HUES6 (cell line): ENCODE data around the gene CNTNAP5.

Experiments used
- H3K27ac ChIP-seq: 2 replicates; pipeline ENCODE4 v1.7.0; 2013; ENCODE audit warnings: low read depth, mild to moderate bottlenecking, low read length, inconsistent platforms
- H3K27me3 ChIP-seq: 2 replicates; pipeline ENCODE4 v1.6.1; 2013; ENCODE audit warnings: low read length; ENCODE audit not compliant: control insufficient read depth, insufficient read depth
- H3K36me3 ChIP-seq: 2 replicates; pipeline ENCODE4 v1.6.1; 2013; ENCODE audit warnings: low read length; ENCODE audit not compliant: control insufficient read depth, insufficient read depth
- H3K4me1 ChIP-seq: 2 replicates; pipeline ENCODE4 v1.6.1; 2013; ENCODE audit warnings: low read length; ENCODE audit not compliant: control insufficient read depth, insufficient read depth
- H3K4me3 ChIP-seq: 2 replicates; pipeline ENCODE4 v1.5.1; 2013; ENCODE audit warnings: low read depth, low read length
- H3K9ac ChIP-seq: one replicate; pipeline ENCODE4 v1.6.1; 2013; ENCODE audit warnings: mild to moderate bottlenecking, low read length
- H3K9me3 ChIP-seq: 2 replicates; pipeline ENCODE4 v1.6.1; 2013; ENCODE audit warnings: low read depth, low read length; ENCODE audit not compliant: control insufficient read depth, insufficient read depth

The CNTNAP5 gene

DNA sequence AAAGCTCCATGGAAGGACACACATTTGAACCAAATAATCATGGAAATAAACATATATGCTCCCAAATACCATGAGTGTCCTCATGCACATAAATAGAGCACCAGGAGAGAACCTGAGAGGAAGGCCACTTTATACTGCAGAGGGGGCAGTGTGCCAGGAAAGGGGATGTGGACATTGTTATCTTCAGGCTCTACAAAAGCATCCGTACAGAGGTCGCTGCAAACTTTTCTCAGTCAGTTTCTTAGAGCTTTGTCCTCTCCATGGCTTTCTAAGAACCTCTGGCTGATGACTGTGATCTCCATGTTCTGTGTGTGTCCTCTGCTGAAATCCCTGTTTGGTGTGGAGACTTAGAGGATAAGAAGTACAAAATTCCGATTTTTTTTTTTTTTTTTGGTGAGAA, 515.7 kb downstream of the CNTNAP5 start:
- Histone ChIP-seq H3K4me1 (no peaks in the 10 kb centered on the region), H3K36me3 (no peaks in the 10 kb centered on the region), H3K27me3 (no peaks in the 10 kb centered on the region), H3K27ac (no peak overlapping the region), H3K9ac (no peak overlapping the region), H3K9me3 (no peaks in the 10 kb centered on the region), H3K4me3 (no peak overlapping the region)

DNA sequence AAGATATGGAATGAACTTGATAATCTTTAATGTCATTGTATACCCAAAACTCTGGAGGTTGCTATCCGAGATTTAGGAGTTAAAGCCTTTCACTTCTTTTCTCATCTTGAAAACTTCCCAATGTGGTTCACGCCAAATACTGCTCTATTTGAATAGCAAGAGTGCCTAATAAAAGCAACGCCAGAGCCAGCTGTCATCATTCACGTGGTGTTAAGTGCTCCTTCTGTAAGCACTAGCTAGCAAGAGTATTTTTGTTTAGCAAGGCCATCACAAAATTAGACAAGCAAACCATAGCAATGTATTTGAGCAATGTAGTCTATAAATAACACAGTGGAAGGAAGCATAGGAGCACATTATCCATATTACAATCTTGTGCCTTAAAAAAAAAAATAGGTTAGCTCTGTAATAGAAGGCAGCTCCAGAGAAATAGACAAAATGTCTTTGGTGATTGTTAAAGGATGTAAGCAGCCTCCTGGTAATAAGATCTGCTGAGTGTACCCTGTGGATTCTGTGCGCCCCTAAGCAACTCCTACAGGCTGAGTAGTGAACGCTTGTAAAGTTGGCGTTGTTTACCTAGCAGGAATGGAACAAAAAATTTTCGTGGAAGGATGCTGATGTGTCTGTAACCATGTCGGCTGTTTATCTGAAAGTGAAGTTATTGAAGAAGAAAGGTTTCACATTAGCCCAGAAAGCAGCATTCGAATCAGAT, 518.0 kb downstream of the CNTNAP5 start:
- no peaks in the 10 kb centered on the region for H3K9me3 ChIP-seq
- no peaks in the 10 kb centered on the region for H3K27me3 ChIP-seq
- H3K27ac ChIP-seq, result no peak overlapping the region
- peaks cover 12% of the 10 kb centered on the region for H3K4me1 ChIP-seq
- H3K9ac ChIP-seq, result no peak overlapping the region
- no peaks in the 10 kb centered on the region for H3K36me3 ChIP-seq
- H3K4me3 ChIP-seq, result no peak overlapping the region

DNA sequence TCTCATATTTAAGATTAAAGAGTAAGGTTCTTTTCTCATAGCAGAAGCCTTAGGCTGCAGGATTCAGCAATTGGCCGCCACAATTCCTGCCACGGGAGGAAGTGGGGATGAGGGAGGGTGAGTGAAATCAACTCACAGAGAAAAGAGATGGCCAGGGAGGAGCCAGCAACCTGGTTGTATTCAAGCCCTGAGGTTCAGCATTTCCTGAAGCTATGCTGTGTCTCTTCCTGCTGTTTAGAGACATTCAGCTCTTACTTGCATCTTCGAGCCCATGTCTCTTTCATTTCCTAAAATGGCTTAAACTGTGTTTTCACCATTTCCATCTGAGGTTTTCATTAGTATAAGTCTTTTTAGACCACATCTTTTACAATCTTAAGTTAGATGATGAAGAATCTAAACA, 522.6 kb downstream of the CNTNAP5 start:
- H3K27ac ChIP-seq, result no peak overlapping the region
- peaks cover 14% of the 10 kb centered on the region for H3K4me1 ChIP-seq
- H3K36me3 ChIP-seq, result no peaks in the 10 kb centered on the region
- H3K9ac ChIP-seq, result no peak overlapping the region
- no peak overlapping the region for H3K4me3 ChIP-seq
- no peaks in the 10 kb centered on the region for H3K9me3 ChIP-seq
- no peaks in the 10 kb centered on the region for H3K27me3 ChIP-seq

- Histone ChIP-seq H3K27me3 (no peaks in the 10 kb centered on the region), H3K4me3 (no peak overlapping the region), H3K27ac (no peak overlapping the region), H3K9me3 (no peaks in the 10 kb centered on the region), H3K4me1 (no peaks in the 10 kb centered on the region), H3K9ac (no peak overlapping the region), H3K36me3 (no peaks in the 10 kb centered on the region)
Measured at GRCh38 chr2:124558277-124558905, 533.3 kb downstream of the CNTNAP5 start.

- no peak overlapping the region for H3K27ac ChIP-seq
- no peaks in the 10 kb centered on the region for H3K36me3 ChIP-seq
- no peaks in the 10 kb centered on the region for H3K4me1 ChIP-seq
- H3K27me3 ChIP-seq, result no peaks in the 10 kb centered on the region
- no peak overlapping the region for H3K4me3 ChIP-seq
- H3K9ac ChIP-seq, result no peak overlapping the region
- no peaks in the 10 kb centered on the region for H3K9me3 ChIP-seq
Measured at GRCh38 chr2:124559236-124559635, 534.1 kb downstream of the CNTNAP5 start.

GRCh38 chr2:124560592-124561112, 535.6 kb downstream of the CNTNAP5 start:
- Histone ChIP-seq H3K4me1 (no peaks in the 10 kb centered on the region), H3K9ac (no peak overlapping the region), H3K36me3 (no peaks in the 10 kb centered on the region), H3K27ac (no peak overlapping the region), H3K27me3 (no peaks in the 10 kb centered on the region), H3K4me3 (no peak overlapping the region), H3K9me3 (no peaks in the 10 kb centered on the region)

- Histone ChIP-seq H3K9ac (no peak overlapping the region), H3K4me3 (no peak overlapping the region), H3K27ac (no peak overlapping the region), H3K27me3 (no peaks in the 10 kb centered on the region), H3K36me3 (no peaks in the 10 kb centered on the region), H3K4me1 (no peaks in the 10 kb centered on the region), H3K9me3 (no peaks in the 10 kb centered on the region)
Measured at GRCh38 chr2:124561486-124561885, 536.4 kb downstream of the CNTNAP5 start.

DNA sequence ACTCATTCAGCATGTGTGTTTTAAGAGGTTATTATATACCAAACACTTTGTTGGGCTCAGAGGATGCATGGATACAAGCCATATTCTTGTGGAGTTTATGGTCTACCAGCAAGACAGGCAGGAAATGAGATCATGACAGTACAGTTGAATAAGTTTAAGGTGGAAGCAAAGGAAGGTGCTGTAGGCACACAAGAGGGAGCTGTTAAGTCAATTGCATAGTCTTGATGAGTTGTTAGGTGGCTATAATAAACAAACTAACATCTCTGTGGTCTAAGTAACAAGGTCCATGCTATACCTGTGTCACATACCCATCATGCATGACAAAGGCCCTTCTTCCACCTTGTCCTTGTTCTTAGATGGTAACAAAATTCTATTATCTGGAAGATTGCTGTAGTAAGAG, 538.3 kb downstream of the CNTNAP5 start:
- Histone ChIP-seq H3K9ac (no peak overlapping the region), H3K4me3 (no peak overlapping the region), H3K27ac (no peak overlapping the region), H3K27me3 (no peaks in the 10 kb centered on the region), H3K36me3 (no peaks in the 10 kb centered on the region), H3K9me3 (no peaks in the 10 kb centered on the region), H3K4me1 (no peaks in the 10 kb centered on the region)

- H3K4me1 ChIP-seq, result no peaks in the 10 kb centered on the region
- no peak overlapping the region for H3K27ac ChIP-seq
- no peaks in the 10 kb centered on the region for H3K27me3 ChIP-seq
- no peaks in the 10 kb centered on the region for H3K36me3 ChIP-seq
- no peaks in the 10 kb centered on the region for H3K9me3 ChIP-seq
- H3K9ac ChIP-seq, result no peak overlapping the region
- no peak overlapping the region for H3K4me3 ChIP-seq
Measured at GRCh38 chr2:124566518-124566970, 541.5 kb downstream of the CNTNAP5 start.

DNA sequence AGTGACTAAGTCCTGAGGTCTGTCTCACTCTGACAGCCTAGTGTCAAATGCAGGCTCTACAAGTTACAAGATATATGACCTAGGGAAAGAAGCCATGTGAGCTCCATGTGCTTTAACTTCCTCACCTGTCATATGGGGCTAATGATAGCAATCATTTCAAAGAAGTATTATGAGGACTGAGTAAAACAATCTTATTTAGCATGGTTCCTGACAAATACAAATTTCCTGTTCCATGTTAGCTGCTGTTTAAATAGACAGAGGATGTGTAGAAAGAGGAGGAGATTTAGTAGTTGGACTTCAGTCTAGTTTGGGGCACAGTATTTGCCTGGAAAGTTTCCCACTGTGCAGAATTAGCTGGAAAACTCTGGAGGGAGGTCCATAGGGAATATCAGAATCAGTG, 545.8 kb downstream of the CNTNAP5 start:
- Histone ChIP-seq H3K9ac (no peak overlapping the region), H3K4me1 (no peaks in the 10 kb centered on the region), H3K27me3 (no peaks in the 10 kb centered on the region), H3K36me3 (no peaks in the 10 kb centered on the region), H3K4me3 (no peak overlapping the region), H3K27ac (no peak overlapping the region), H3K9me3 (no peaks in the 10 kb centered on the region)

GRCh38 chr2:124571836-124572235, 546.7 kb downstream of the CNTNAP5 start:
- H3K9ac ChIP-seq, result no peak overlapping the region
- no peaks in the 10 kb centered on the region for H3K36me3 ChIP-seq
- H3K27me3 ChIP-seq, result no peaks in the 10 kb centered on the region
- H3K4me1 ChIP-seq, result no peaks in the 10 kb centered on the region
- H3K27ac ChIP-seq, result no peak overlapping the region
- H3K9me3 ChIP-seq, result no peaks in the 10 kb centered on the region
- H3K4me3 ChIP-seq, result no peak overlapping the region
